ENCODE data around the gene ZNF226. TPM values are rescaled to one million over a fixed set of nuclear protein-coding genes. Genes with fewer than 3 reads are reported as not detected.
A peak's percentile ranks its signal among the peaks of the same experiment; 100 is the strongest.

The ZNF226 gene
- total and polyA plus RNA-seq, 9 of the 15 experiments (the other 6 are each of a cell fraction or from before 2014, with no cell fraction given), result 6.2 to 19.4 (median 9.3) TPM

GRCh38 chr19:44156475-44156874 is 8.4 kb upstream of the ZNF226 start:
- DNase-seq (ENCODE audit: extremely low read depth in 1 of 4, low spot score in 3 of 4), result no peak
- in situ Hi-C loops (cut with MboI), result no loop called here
- Histone ChIP-seq H3K4me1 (replicated peaks in 1 of 2; ENCODE audit: control insufficient read depth in 2 of 2, insufficient read depth in 2 of 2, low read length in 2 of 2) (no peaks in the 10 kb centered on the region), H3K27me3 (ENCODE audit: control insufficient read depth in 2 of 2, insufficient read depth in 2 of 2, low read length in 2 of 2) (no peaks in the 10 kb centered on the region), H3K9ac (ENCODE audit: insufficient read depth in 1 of 2, low read depth in 2 of 2, low read length in 2 of 2) (no peak overlapping the region), H4K20me1 (replicated peaks; ENCODE audit: control insufficient read depth, insufficient read depth, low read length) (no peaks in the 10 kb centered on the region), H3K9me1 (ENCODE audit: control insufficient read depth, insufficient read depth, low read length) (no peaks in the 10 kb centered on the region), H3K4me3 (no peak overlapping the region), H3K79me2 (ENCODE audit: control insufficient read depth, insufficient read depth, low read length) (no peaks in the 10 kb centered on the region), H3K36me3 (ENCODE audit: control insufficient read depth, insufficient read depth, low read length) (peaks cover 8% of the 10 kb centered on the region; the same call in 2 of the 3 replicates), H3K4me2 (ENCODE audit: insufficient read depth, low read length) (no peak overlapping the region), H3K9me3 (replicated peaks; ENCODE audit: control insufficient read depth, insufficient read depth, low read depth, low read length) (peaks cover 8% of the 10 kb centered on the region), H2AFZ (ENCODE audit: low read depth, low read length) (no peak overlapping the region), H3K27ac (ENCODE audit: extremely low read depth, low read depth, low read length) (no peak overlapping the region)
- no TSS peak for BruUV-seq (replicated peaks)
- intact Hi-C loops (cut with micrococcal nuclease), result no loop called here
- 7% methylated on average over 2 of the region's 2 CpGs for WGBS (ENCODE audit: insufficient coverage, low coverage, missing lambda C conversion rate)
- TF ChIP-seq ZNF75A (CRISPR knock-in tag; IDR thresholded peaks at IDR 0.05) (peak; percentile 93), TRIM28 (IDR thresholded peaks at IDR 0.05) (peak; percentile 74; the same call in 1 of the 2 replicates), CBX3 (IDR thresholded peaks at IDR 0.05; ENCODE audit: borderline replicate concordance in 1 of 2, low read length in 2 of 2) (0 out of 3 replicates have a peak, but pooled peaks of 1 of the 2 experiments have one; percentile 35), RBM25 (IDR thresholded peaks at IDR 0.05; ENCODE audit: low read depth, low read length, severe bottlenecking) (peak; percentile 57), RNF2 (IDR thresholded peaks at IDR 0.05) (no peak), HNRNPK (IDR thresholded peaks at IDR 0.05; ENCODE audit: low read depth, low read length, poor library complexity, severe bottlenecking) (no peak)
- TF ChIP-seq, protein P1, sequence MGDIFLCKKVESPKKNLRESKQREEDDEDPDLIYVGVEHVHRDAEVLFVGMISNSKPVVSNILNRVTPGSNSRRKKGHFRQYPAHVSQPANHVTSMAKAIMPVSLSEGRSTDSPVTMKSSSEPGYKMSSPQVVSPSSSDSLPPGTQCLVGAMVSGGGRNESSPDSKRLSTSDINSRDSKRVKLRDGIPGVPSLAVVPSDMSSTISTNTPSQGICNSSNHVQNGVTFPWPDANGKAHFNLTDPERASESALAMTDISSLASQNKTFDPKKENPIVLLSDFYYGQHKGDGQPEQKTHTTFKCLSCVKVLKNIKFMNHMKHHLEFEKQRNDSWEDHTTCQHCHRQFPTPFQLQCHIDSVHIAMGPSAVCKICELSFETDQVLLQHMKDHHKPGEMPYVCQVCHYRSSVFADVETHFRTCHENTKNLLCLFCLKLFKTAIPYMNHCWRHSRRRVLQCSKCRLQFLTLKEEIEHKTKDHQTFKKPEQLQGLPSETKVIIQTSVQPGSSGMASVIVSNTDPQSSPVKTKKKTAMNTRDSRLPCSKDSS (IDR thresholded peaks at IDR 0.05; ENCODE audit: low read depth, partially characterized antibody), result peak; percentile 55
- ChIA-PET CTCF (ENCODE audit: low intra/inter-chr PET ratio) (no interaction called here), POLR2A (no interaction called here)
- FAIRE-seq, result peak; percentile 19
- ATAC-seq, result no peak
